Measurements from ENCODE around the gene DDX54.

GRCh38 chr12:113186033-113186365 lies 721 bp upstream of the DDX54 start:
- TF ChIP-seq HDGF (IDR thresholded peaks at IDR 0.05; ENCODE audit: borderline replicate concordance) (no peak), L3MBTL2 (conservative IDR thresholded peaks at IDR 0.05) (peak; percentile 43; the same call in 1 of the 2 replicates), ELF4 (IDR thresholded peaks at IDR 0.05) (no peak), ZNF384 (IDR thresholded peaks at IDR 0.05) (no peak), NFRKB (IDR thresholded peaks at IDR 0.05) (no peak), SP1 (IDR thresholded peaks at IDR 0.05) (no peak), SUZ12 (IDR thresholded peaks at IDR 0.05) (no peak), FOXM1 (IDR thresholded peaks at IDR 0.05; ENCODE audit: borderline replicate concordance) (no peak), FOXK2 (IDR thresholded peaks at IDR 0.05) (no peak), FOXA1 (IDR thresholded peaks at IDR 0.05) (no peak), BHLHE40 (IDR thresholded peaks at IDR 0.05; ENCODE audit: borderline replicate concordance) (no peak), TARDBP (IDR thresholded peaks at IDR 0.05) (no peak)
